Common myeloid progenitor, CD34-positive (primary cell): ENCODE measurements around the gene ZFP36.

ENCODE experiments used
- CTCF ChIA-PET: fragments of 350-600 bp; sonication (Branson Sonifier 250); formaldehyde crosslinking; loops from one replicate; lab custom pipeline; 2021; ENCODE audit warnings: antibody characterized with exemption; lab: Charles Lee
- POLR2A ChIA-PET: fragments of 350-600 bp; sonication (Branson Sonifier 250); formaldehyde crosslinking; loops from one replicate; lab custom pipeline; 2021; ENCODE audit warnings: antibody characterized with exemption; lab: Charles Lee
- DNase-seq, 3 donors: peaks; one replicate each; pipeline versions ENCODE4 v3.0.0 to v3.0.0-alpha.2; 2013
- H3K27ac ChIP-seq, 2 experiments: 1 replicate in 1 of 2; 2 replicates in 1 of 2; pipeline ENCODE4 v1.7.0; 2013; ENCODE audit warnings: inconsistent platforms in 2 of 2, low read length in 2 of 2, mild to moderate bottlenecking in 2 of 2, low read depth in 1 of 2, moderate library complexity in 1 of 2; ENCODE audit not compliant: severe bottlenecking in 2 of 2, insufficient read depth in 1 of 2, poor library complexity in 1 of 2
- H3K27me3 ChIP-seq, 5 experiments: replicated peaks in 2 of 5; 1 replicate in 3 of 5; 2 replicates in 2 of 5; pipeline versions ENCODE4 v1.6.1 to v1.7.0; 2013; ENCODE audit warnings: low read length in 4 of 5, mild to moderate bottlenecking in 2 of 5, moderate library complexity in 2 of 5, inconsistent platforms in 1 of 5; ENCODE audit not compliant: insufficient read depth in 5 of 5, control insufficient read depth in 4 of 5
- H3K36me3 ChIP-seq, 4 experiments: 1 replicate in 2 of 4; 2 replicates in 2 of 4; pipeline versions ENCODE4 v1.6.1 to v1.7.0; 2013; ENCODE audit warnings: low read length in 3 of 4, control low read depth in 1 of 4, mild to moderate bottlenecking in 1 of 4; ENCODE audit not compliant: control insufficient read depth in 4 of 4, insufficient read depth in 4 of 4
- H3K4me1 ChIP-seq, 4 experiments: 1 replicate in 3 of 4; 2 replicates in 1 of 4; pipeline versions ENCODE4 v1.6.1 to v1.7.1; 2013; ENCODE audit warnings: low read length in 3 of 4, mild to moderate bottlenecking in 3 of 4, control low read depth in 1 of 4, inconsistent platforms in 1 of 4, moderate library complexity in 1 of 4; ENCODE audit not compliant: control insufficient read depth in 4 of 4, insufficient read depth in 4 of 4; ENCODE audit errors: control extremely low read depth in 1 of 4
- H3K4me3 ChIP-seq, 7 experiments: 1 replicate in 4 of 7; 2 replicates in 3 of 7; pipeline versions ENCODE4 v1.5.1 to v1.7.0; 2013; ENCODE audit warnings: mild to moderate bottlenecking in 7 of 7, low read length in 6 of 7, moderate library complexity in 6 of 7, inconsistent platforms in 2 of 7, low read depth in 2 of 7, control low read depth in 1 of 7; ENCODE audit not compliant: insufficient read depth in 4 of 7, control insufficient read depth in 1 of 7; ENCODE audit errors: extremely low read depth in 1 of 7
- H3K9me3 ChIP-seq, 5 experiments: 1 replicate in 4 of 5; 2 replicates in 1 of 5; pipeline versions ENCODE4 v1.6.1 to v1.7.1; 2013; ENCODE audit warnings: low read length in 4 of 5, mild to moderate bottlenecking in 2 of 5, inconsistent platforms in 1 of 5, low read depth in 1 of 5, moderate library complexity in 1 of 5; ENCODE audit not compliant: control insufficient read depth in 4 of 5, insufficient read depth in 2 of 5; ENCODE audit errors: control extremely low read depth in 1 of 5
- WGBS: methylation state at CpG from one replicate; pipeline ENCODE4 v1.1.5; 2013; ENCODE audit not compliant: insufficient coverage; 5-methylcytosine and 5-hydroxymethylcytosine counted together

Gene ZFP36

DNA sequence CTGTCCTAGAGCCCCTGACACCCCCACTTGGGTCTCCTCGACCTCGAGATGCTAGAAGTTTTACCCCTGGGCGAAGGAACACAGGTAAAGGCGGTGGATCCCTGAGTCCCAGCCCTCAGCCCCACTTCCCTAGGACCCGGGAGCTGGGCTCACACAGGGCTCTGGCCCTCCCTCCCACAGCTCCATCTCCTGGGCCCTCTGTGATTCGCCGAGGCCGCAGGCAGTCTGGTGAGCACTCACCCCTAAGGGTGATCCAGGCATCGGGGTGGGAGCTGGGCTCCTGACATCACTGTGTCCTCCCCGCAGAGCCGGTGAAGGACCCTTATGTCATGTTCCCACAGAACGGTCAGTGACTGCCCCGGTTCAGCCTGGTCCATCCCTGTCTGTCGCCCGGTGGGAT, 14.1 kb downstream of the ZFP36 start:
- WGBS: 97% methylated on average over 9 of the region's 15 CpGs
- Histone ChIP-seq H3K4me1 (no peaks in the 10 kb centered on the region), H3K9me3 (no peaks in the 10 kb centered on the region), H3K36me3 (peaks cover 9 to 56% (median 23%) of the 10 kb centered on the region in 4 experiments), H3K27me3 (no peaks in the 10 kb centered on the region), H3K4me3 (no peak overlapping the region), H3K27ac (no peak overlapping the region)
- CTCF ChIA-PET: interaction anchor here (1.4 to 4.5 kb wide), 2 partner anchors 7 to 9 kb away, joined by 4 to 21 read pairs; partner anchors contain the start of gene PLEKHG2
- DNase-seq: no peak
- POLR2A ChIA-PET: no interaction called here

- Histone ChIP-seq H3K4me3 (no peak overlapping the region), H3K27ac (no peak overlapping the region), H3K27me3 (no peaks in the 10 kb centered on the region), H3K4me1 (no peaks in the 10 kb centered on the region), H3K9me3 (no peaks in the 10 kb centered on the region), H3K36me3 (peaks cover 9 to 53% (median 23%) of the 10 kb centered on the region in 4 experiments)
- 96% methylated on average over 5 of the region's 5 CpGs for WGBS
- CTCF ChIA-PET: no interaction called here
- POLR2A ChIA-PET: no interaction called here
- no peak for DNase-seq
These were observed 15.4 kb downstream of the ZFP36 start for GRCh38 chr19:39422020-39422419.

DNA sequence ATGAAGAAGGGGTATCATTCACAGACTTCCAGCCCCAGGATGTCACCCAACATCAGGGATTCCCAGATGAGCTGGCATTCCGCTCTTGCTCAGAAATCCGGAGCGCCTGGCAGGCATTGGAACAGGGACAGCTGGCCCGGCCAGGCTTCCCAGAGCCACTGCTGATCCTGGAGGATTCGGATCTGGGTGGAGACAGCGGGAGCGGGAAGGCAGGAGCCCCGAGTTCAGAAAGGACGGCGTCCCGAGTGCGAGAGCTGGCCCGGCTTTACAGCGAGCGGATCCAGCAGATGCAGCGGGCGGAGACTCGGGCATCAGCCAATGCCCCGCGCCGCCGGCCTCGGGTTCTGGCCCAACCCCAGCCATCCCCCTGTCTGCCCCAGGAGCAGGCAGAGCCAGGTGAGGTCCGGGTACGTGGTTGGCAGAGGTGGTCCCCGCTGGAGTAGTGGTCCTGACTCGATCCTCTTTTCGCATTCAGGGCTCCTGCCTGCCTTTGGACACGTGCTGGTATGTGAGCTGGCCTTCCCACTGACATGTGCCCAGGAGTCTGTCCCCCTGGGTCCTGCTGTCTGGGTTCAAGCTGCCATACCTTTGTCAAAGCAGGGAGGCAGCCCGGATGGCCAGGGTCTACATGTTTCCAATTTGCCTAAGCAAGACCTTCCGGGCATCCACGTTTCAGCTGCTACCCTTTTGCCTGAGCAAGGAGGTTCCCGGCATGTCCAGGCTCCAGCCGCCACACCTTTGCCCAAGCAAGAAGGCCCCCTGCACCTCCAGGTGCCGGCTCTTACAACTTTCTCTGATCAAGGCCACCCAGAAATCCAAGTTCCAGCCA, 16.8 kb downstream of the ZFP36 start:
- WGBS: 94% methylated on average over 34 of the region's 35 CpGs
- CTCF ChIA-PET: interaction anchor here (0.9 kb wide), 1 partner anchor 13 kb away, joined by 3 read pairs; the partner anchor contains the start of gene RPS16
- H3K36me3 ChIP-seq: peaks cover 9 to 44% (median 22%) of the 10 kb centered on the region in 4 experiments

DNA sequence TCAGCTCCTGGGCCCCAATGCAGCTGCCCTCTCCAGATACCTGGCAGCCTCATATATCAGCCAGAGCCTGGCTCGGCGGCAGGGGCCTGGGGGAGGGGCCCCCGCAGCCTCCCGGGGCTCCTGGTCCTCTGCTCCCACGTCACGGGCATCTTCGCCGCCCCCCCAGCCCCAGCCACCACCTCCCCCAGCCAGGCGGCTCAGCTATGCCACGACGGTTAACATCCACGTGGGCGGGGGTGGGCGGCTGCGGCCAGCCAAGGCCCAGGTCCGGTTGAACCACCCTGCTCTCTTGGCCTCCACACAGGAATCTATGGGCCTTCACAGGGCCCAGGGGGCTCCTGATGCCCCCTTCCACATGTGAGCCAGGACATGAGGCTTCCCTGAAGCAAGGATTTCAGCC, 18.3 kb downstream of the ZFP36 start:
- 90% methylated on average over 9 of the region's 16 CpGs for WGBS
- Histone ChIP-seq H3K9me3 (no peaks in the 10 kb centered on the region), H3K36me3 (peaks cover 5 to 36% (median 19%) of the 10 kb centered on the region in 4 experiments), H3K27ac (no peak overlapping the region), H3K4me3 (no peak overlapping the region), H3K4me1 (no peaks in the 10 kb centered on the region), H3K27me3 (no peaks in the 10 kb centered on the region)
- ChIA-PET CTCF (no interaction called here), POLR2A (no interaction called here)
- no peak for DNase-seq

More for the DNA sequence above, 16.8 kb downstream of the ZFP36 start:
- Histone ChIP-seq H3K9me3 (no peaks in the 10 kb centered on the region), H3K27ac (no peak overlapping the region), H3K4me1 (no peaks in the 10 kb centered on the region), H3K4me3 (no peak overlapping the region), H3K27me3 (no peaks in the 10 kb centered on the region)
- POLR2A ChIA-PET: interaction anchor here (0.6 to 1.1 kb wide), 3 partner anchors 8 to 32 kb away, joined by 3 to 5 read pairs (median 3); partner anchors contain the start of genes MED29, PAF1 and RPS16
- DNase-seq: no peak

GRCh38 chr19:39425744-39426143, 19.1 kb downstream of the ZFP36 start:
- POLR2A ChIA-PET: interaction anchor here (2.2 kb wide), 1 partner anchor 10 kb away, joined by 8 read pairs; the partner anchor contains the start of gene RPS16
- Histone ChIP-seq H3K9me3 (no peaks in the 10 kb centered on the region), H3K36me3 (peaks cover 5 to 31% (median 18%) of the 10 kb centered on the region in 4 experiments), H3K27me3 (no peaks in the 10 kb centered on the region), H3K27ac (no peak overlapping the region), H3K4me1 (no peaks in the 10 kb centered on the region), H3K4me3 (no peak overlapping the region)
- 98% methylated on average over 7 of the region's 7 CpGs for WGBS
- DNase-seq: no peak
- CTCF ChIA-PET: interaction anchor here (1.7 kb wide), 1 partner anchor 10 kb away, joined by 7 read pairs; the partner anchor contains the start of gene RPS16

GRCh38 chr19:39426170-39426569, 19.5 kb downstream of the ZFP36 start:
- no peak overlapping the region for H3K4me3 ChIP-seq
- H3K9me3 ChIP-seq: no peaks in the 10 kb centered on the region
- H3K36me3 ChIP-seq: peaks cover 5 to 29% (median 19%) of the 10 kb centered on the region in 4 experiments
- H3K27ac ChIP-seq: no peak overlapping the region
- no peaks in the 10 kb centered on the region for H3K27me3 ChIP-seq
- ChIA-PET POLR2A (interaction anchor here (0.7 to 2.2 kb wide), 3 partner anchors 9 to 19 kb away, joined by 3 to 8 read pairs (median 4); partner anchors contain the start of genes RPS16 and SUPT5H), CTCF (interaction anchor here (1.7 kb wide), 1 partner anchor 9 kb away, joined by 7 read pairs; the partner anchor contains the start of gene RPS16)
- no peak for DNase-seq
- 93% methylated on average over 5 of the region's 5 CpGs for WGBS
- peaks cover 0 to 4% (median 0%) of the 10 kb centered on the region in 4 experiments for H3K4me1 ChIP-seq
